ENCODE measurements around the gene SDC1. TPM values are rescaled to one million over a fixed set of nuclear protein-coding genes. Genes with fewer than 3 reads are reported as not detected.

SDC1 gene
- total RNA-seq, 1 experiment from 2014 or later: 22.3 TPM

- Histone ChIP-seq H3K4me2 (ENCODE audit: insufficient read depth, insufficient read length, low read length) (no peak overlapping the region), H3K27ac (ENCODE audit: insufficient read length, low read depth, low read length) (no peak overlapping the region), H4K8ac (replicated peaks; ENCODE audit: insufficient read length, low read depth, low read length) (no peak overlapping the region), H2BK20ac (ENCODE audit: low read depth, low read length, poor library complexity, severe bottlenecking) (no peak overlapping the region), H3K4me1 (ENCODE audit: insufficient read depth, low read length) (no peaks in the 10 kb centered on the region; the same call in 1 of the 2 replicates), H2BK15ac (ENCODE audit: low read depth, low read length) (no peak overlapping the region), H3K23me2 (ENCODE audit: insufficient read length, low read depth, low read length, poor library complexity, severe bottlenecking) (no peaks in the 10 kb centered on the region), H2AFZ (ENCODE audit: low read length) (no peak overlapping the region), H3K4ac (ENCODE audit: low read depth, low read length) (no peak overlapping the region), H3K18ac (ENCODE audit: insufficient read length, low read depth, low read length) (no peak overlapping the region), H2AK5ac (ENCODE audit: insufficient read length, low read length) (no peak overlapping the region), H4K5ac (ENCODE audit: insufficient read length, low read depth, low read length) (no peak overlapping the region), H2BK120ac (ENCODE audit: low read depth, low read length, poor library complexity, severe bottlenecking) (no peak overlapping the region), H4K91ac (ENCODE audit: insufficient read length, low read depth, low read length) (no peak overlapping the region), H3K23ac (ENCODE audit: insufficient read length, low read depth, low read length) (no peak overlapping the region), H3K79me1 (ENCODE audit: insufficient read depth, low read depth, low read length, poor library complexity, severe bottlenecking) (no peaks in the 10 kb centered on the region), H3K79me2 (ENCODE audit: insufficient read depth, low read length) (no peaks in the 10 kb centered on the region), H3K14ac (ENCODE audit: insufficient read depth, low read length) (no peak overlapping the region), H3K9me3 (ENCODE audit: control insufficient read depth, low read depth, low read length) (no peaks in the 10 kb centered on the region), H3T11ph (ENCODE audit: low read length) (no peak overlapping the region), H2BK5ac (ENCODE audit: insufficient read length, low read length) (no peak overlapping the region), H3K9ac (ENCODE audit: extremely low read depth, insufficient read length, low read length) (no peak overlapping the region), H2BK12ac (ENCODE audit: insufficient read length, low read depth, low read length) (no peak overlapping the region), H4K20me1 (ENCODE audit: control insufficient read depth, insufficient read depth, insufficient read length) (no peaks in the 10 kb centered on the region), H3K56ac (ENCODE audit: insufficient read length, low read depth, low read length) (no peak overlapping the region), H3K27me3 (ENCODE audit: insufficient read depth, low read length) (no peaks in the 10 kb centered on the region)
- no peaks in the 10 kb centered on the region for H3K9me3 Mint-ChIP-seq
- H3K27ac Mint-ChIP-seq: peak overlapping the region in 1 of 3 experiments; percentile 9; a peak in 2 of 7 replicates
- no peaks in the 10 kb centered on the region for H3K27me3 Mint-ChIP-seq (ENCODE audit: low read depth)
- no peak for TF ChIP-seq CTCF (conservative IDR thresholded peaks at IDR 0.05)
- H3K4me1 Mint-ChIP-seq: peaks cover 27 to 32% of the 10 kb centered on the region in 2 experiments
- DNase-seq: peak; percentile 16
- no peaks in the 10 kb centered on the region for H3K36me3 Mint-ChIP-seq (ENCODE audit: insufficient read depth in 1 of 3, low read depth in 3 of 3)
- WGBS (ENCODE audit: extremely low coverage, insufficient read length, low lambda C conversion rate): no CpG with 5 or more reads among the region's 3 CpGs
- H3K4me3 Mint-ChIP-seq: no peak overlapping the region
Observed at GRCh38 chr2:20171445-20171977, 53.4 kb downstream of the SDC1 start.
